HepG2 (cell line): Measurements from ENCODE around the gene TTLL11. TPM values are rescaled to one million over a fixed set of nuclear protein-coding genes. Genes with fewer than 3 reads are reported as not detected.

Source experiments
- DMAP1 ChIP-seq: IDR thresholded peaks from 2 replicates; pipeline ENCODE4 v1.6.1; 2016
- FOSL1 ChIP-seq: sonication (generic); formaldehyde crosslinking; IDR thresholded peaks from 2 replicates; pipeline ENCODE4 v1.9.0; 2021; ENCODE audit warnings: missing genetic modification reagents, borderline replicate concordance
- NFE2 ChIP-seq: sonication (generic); formaldehyde crosslinking; IDR thresholded peaks from 2 replicates; pipeline ENCODE4 v1.4.0; 2020; ENCODE audit warnings: missing genetic modification reagents
- RCOR2 ChIP-seq: IDR thresholded peaks from 2 replicates; pipeline ENCODE4 v1.6.1; 2016; ENCODE audit warnings: missing biosample characterization, missing genetic modification reagents
- SIN3B ChIP-seq: fragments of 150-350 bp; IDR thresholded peaks from 2 replicates; pipeline ENCODE4 v1.6.1; 2014; ENCODE audit warnings: low read length
- TSC22D2 ChIP-seq: sonication (generic); formaldehyde crosslinking; IDR thresholded peaks from 2 replicates; pipeline ENCODE4 v1.5.1; 2020; ENCODE audit warnings: missing genetic modification reagents, mild to moderate bottlenecking, borderline replicate concordance
- ZBTB38 ChIP-seq: sonication (generic); formaldehyde crosslinking; IDR thresholded peaks from 2 replicates; pipeline ENCODE4 v1.5.1; 2020; ENCODE audit warnings: mild to moderate bottlenecking, missing genetic modification reagents
- ZEB1 ChIP-seq: IDR thresholded peaks from 2 replicates; pipeline ENCODE4 v1.6.1; 2012; ENCODE audit warnings: mild to moderate bottlenecking, low read depth, inconsistent platforms; ENCODE audit not compliant: insufficient replicate concordance
- ZFP1 ChIP-seq: IDR thresholded peaks from 2 replicates; pipeline ENCODE4 v1.6.1; 2016
- ZFY ChIP-seq: sonication (generic); formaldehyde crosslinking; IDR thresholded peaks from 2 replicates; pipeline ENCODE4 v1.4.0; 2020; ENCODE audit warnings: missing genetic modification reagents
- ZNF749 ChIP-seq: sonication (generic); formaldehyde crosslinking; IDR thresholded peaks from 2 replicates; pipeline ENCODE4 v1.8.0; 2022; ENCODE audit warnings: mild to moderate bottlenecking, missing genetic modification reagents, moderate library complexity, borderline replicate concordance
- ZNF777 ChIP-seq: sonication (generic); formaldehyde crosslinking; IDR thresholded peaks from 2 replicates; pipeline ENCODE4 v1.4.0; 2020; ENCODE audit warnings: missing genetic modification reagents
- polyA plus RNA-seq, 8 experiments: library from polyadenylated mRNA; depleted of rRNA in 3 of 8; stranded (reverse) in 7 of 8; unstranded in 1 of 8; fragments of >200 nt; fragmentation: Illumina TruSeq in 4 of 8; extraction: Trizol in 4 of 8; gene quantifications; 2 replicates each; pipeline versions ENCODE4 v1.2.1 to v1.2.3, GENCODE V29; 2011 to 2016; ENCODE audit warnings: low read depth in 4 of 8, missing spikeins in 1 of 8, mixed read lengths in 1 of 8; ENCODE audit not compliant: insufficient read depth in 1 of 8
- total RNA-seq, 5 experiments: library from RNA; depleted of rRNA; stranded (reverse); fragments of >200 nt; fragmentation: Illumina TruSeq; extraction: Trizol; gene quantifications; 2 replicates each; pipeline ENCODE4 v1.2.3, GENCODE V29; 2016; ENCODE audit warnings: low read depth in 1 of 5
- TF ChIP-seq, protein P1 (sequence below): sonication (generic); formaldehyde crosslinking; IDR thresholded peaks from 2 replicates; pipeline ENCODE4 v1.5.1; 2020; ENCODE audit warnings: mild to moderate bottlenecking, missing genetic modification reagents, borderline replicate concordance
- TF ChIP-seq, protein P2 (sequence below): sonication (generic); formaldehyde crosslinking; IDR thresholded peaks from 2 replicates; pipeline ENCODE4 v1.8.0; 2022; ENCODE audit warnings: mild to moderate bottlenecking, missing genetic modification reagents; ENCODE audit not compliant: insufficient replicate concordance
- TF ChIP-seq, protein P3 (sequence below): sonication (generic); formaldehyde crosslinking; IDR thresholded peaks from 2 replicates; pipeline ENCODE4 v1.4.0; 2020; ENCODE audit warnings: missing genetic modification reagents
- TF ChIP-seq, protein P4 (sequence below): sonication (generic); formaldehyde crosslinking; IDR thresholded peaks from 2 replicates; pipeline ENCODE4 v1.4.0; 2020; ENCODE audit warnings: missing genetic modification reagents
- TF ChIP-seq, protein P5 (sequence below): sonication (generic); formaldehyde crosslinking; IDR thresholded peaks from 2 replicates; pipeline ENCODE4 v1.5.0; 2020; ENCODE audit warnings: missing genetic modification reagents
- TF ChIP-seq, protein P6 (sequence below): IDR thresholded peaks from 2 replicates; pipeline ENCODE4 v1.6.1; 2016; ENCODE audit warnings: low read depth, borderline replicate concordance

TTLL11 gene
- total and polyA plus RNA-seq, 2 of the 13 experiments (the other 11 are each of a cell fraction or from before 2014, with no cell fraction given) = 4.5 to 5.2 TPM

DNA sequence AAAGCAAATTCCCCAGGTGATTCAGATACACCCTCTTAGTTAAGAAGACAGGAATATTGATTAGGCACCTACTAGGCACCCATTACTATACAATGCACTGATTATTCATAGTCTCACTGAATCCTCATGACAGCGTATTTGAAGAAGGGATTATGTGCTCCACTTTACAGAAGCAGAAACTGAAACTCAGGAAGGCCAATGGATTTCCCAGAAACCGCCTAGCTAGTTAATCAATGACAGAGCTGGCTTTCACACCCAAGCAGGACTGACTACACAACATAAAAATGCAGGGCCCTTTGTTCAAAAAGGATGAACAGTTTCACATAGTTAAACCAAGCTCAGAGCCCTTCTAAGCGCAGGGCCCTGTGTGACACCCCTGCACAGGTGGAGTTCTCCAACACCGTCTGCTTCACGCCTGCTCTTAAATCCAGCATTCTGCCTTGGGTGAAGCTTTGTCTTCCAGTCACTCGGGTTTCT lies 117.3 kb downstream of the TTLL11 start (continued):
- no peak for TF ChIP-seq FOSL1 (CRISPR knock-in tag)
- peak; percentile 34; the same call in 1 of the 2 replicates for TF ChIP-seq RCOR2 (CRISPR knock-in tag)
- no peak for TF ChIP-seq ZBTB38 (CRISPR knock-in tag)
- no peak for TF ChIP-seq NFE2 (CRISPR knock-in tag)
- TF ChIP-seq, protein P1, sequence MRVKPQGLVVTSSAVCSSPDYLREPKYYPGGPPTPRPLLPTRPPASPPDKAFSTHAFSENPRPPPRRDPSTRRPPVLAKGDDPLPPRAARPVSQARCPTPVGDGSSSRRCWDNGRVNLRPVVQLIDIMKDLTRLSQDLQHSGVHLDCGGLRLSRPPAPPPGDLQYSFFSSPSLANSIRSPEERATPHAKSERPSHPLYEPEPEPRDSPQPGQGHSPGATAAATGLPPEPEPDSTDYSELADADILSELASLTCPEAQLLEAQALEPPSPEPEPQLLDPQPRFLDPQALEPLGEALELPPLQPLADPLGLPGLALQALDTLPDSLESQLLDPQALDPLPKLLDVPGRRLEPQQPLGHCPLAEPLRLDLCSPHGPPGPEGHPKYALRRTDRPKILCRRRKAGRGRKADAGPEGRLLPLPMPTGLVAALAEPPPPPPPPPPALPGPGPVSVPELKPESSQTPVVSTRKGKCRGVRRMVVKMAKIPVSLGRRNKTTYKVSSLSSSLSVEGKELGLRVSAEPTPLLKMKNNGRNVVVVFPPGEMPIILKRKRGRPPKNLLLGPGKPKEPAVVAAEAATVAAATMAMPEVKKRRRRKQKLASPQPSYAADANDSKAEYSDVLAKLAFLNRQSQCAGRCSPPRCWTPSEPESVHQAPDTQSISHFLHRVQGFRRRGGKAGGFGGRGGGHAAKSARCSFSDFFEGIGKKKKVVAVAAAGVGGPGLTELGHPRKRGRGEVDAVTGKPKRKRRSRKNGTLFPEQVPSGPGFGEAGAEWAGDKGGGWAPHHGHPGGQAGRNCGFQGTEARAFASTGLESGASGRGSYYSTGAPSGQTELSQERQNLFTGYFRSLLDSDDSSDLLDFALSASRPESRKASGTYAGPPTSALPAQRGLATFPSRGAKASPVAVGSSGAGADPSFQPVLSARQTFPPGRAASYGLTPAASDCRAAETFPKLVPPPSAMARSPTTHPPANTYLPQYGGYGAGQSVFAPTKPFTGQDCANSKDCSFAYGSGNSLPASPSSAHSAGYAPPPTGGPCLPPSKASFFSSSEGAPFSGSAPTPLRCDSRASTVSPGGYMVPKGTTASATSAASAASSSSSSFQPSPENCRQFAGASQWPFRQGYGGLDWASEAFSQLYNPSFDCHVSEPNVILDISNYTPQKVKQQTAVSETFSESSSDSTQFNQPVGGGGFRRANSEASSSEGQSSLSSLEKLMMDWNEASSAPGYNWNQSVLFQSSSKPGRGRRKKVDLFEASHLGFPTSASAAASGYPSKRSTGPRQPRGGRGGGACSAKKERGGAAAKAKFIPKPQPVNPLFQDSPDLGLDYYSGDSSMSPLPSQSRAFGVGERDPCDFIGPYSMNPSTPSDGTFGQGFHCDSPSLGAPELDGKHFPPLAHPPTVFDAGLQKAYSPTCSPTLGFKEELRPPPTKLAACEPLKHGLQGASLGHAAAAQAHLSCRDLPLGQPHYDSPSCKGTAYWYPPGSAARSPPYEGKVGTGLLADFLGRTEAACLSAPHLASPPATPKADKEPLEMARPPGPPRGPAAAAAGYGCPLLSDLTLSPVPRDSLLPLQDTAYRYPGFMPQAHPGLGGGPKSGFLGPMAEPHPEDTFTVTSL = peak; percentile 71; the same call in 1 of the 2 replicates
- TF ChIP-seq ZNF749 (CRISPR knock-in tag) = no peak; the same call in 1 of the 2 replicates
- TF ChIP-seq, protein P2, sequence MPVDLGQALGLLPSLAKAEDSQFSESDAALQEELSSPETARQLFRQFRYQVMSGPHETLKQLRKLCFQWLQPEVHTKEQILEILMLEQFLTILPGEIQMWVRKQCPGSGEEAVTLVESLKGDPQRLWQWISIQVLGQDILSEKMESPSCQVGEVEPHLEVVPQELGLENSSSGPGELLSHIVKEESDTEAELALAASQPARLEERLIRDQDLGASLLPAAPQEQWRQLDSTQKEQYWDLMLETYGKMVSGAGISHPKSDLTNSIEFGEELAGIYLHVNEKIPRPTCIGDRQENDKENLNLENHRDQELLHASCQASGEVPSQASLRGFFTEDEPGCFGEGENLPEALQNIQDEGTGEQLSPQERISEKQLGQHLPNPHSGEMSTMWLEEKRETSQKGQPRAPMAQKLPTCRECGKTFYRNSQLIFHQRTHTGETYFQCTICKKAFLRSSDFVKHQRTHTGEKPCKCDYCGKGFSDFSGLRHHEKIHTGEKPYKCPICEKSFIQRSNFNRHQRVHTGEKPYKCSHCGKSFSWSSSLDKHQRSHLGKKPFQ = no peak
- peak; percentile 84 for TF ChIP-seq ZEB1
- TF ChIP-seq, protein P3, sequence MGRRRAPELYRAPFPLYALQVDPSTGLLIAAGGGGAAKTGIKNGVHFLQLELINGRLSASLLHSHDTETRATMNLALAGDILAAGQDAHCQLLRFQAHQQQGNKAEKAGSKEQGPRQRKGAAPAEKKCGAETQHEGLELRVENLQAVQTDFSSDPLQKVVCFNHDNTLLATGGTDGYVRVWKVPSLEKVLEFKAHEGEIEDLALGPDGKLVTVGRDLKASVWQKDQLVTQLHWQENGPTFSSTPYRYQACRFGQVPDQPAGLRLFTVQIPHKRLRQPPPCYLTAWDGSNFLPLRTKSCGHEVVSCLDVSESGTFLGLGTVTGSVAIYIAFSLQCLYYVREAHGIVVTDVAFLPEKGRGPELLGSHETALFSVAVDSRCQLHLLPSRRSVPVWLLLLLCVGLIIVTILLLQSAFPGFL (CRISPR knock-in tag) = no peak
- TF ChIP-seq ZNF777 (CRISPR knock-in tag) = no peak
- no peak for TF ChIP-seq TSC22D2 (CRISPR knock-in tag)
- TF ChIP-seq, protein P4, sequence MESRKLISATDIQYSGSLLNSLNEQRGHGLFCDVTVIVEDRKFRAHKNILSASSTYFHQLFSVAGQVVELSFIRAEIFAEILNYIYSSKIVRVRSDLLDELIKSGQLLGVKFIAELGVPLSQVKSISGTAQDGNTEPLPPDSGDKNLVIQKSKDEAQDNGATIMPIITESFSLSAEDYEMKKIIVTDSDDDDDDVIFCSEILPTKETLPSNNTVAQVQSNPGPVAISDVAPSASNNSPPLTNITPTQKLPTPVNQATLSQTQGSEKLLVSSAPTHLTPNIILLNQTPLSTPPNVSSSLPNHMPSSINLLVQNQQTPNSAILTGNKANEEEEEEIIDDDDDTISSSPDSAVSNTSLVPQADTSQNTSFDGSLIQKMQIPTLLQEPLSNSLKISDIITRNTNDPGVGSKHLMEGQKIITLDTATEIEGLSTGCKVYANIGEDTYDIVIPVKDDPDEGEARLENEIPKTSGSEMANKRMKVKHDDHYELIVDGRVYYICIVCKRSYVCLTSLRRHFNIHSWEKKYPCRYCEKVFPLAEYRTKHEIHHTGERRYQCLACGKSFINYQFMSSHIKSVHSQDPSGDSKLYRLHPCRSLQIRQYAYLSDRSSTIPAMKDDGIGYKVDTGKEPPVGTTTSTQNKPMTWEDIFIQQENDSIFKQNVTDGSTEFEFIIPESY (CRISPR knock-in tag) = no peak
- TF ChIP-seq SIN3B = no peak
- no peak for TF ChIP-seq DMAP1 (CRISPR knock-in tag)
- TF ChIP-seq, protein P5, sequence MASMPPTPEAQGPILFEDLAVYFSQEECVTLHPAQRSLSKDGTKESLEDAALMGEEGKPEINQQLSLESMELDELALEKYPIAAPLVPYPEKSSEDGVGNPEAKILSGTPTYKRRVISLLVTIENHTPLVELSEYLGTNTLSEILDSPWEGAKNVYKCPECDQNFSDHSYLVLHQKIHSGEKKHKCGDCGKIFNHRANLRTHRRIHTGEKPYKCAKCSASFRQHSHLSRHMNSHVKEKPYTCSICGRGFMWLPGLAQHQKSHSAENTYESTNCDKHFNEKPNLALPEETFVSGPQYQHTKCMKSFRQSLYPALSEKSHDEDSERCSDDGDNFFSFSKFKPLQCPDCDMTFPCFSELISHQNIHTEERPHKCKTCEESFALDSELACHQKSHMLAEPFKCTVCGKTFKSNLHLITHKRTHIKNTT = no peak
- TF ChIP-seq ZFY (CRISPR knock-in tag) = peak; percentile 50
- no peak for TF ChIP-seq ZFP1
- TF ChIP-seq, protein P6, sequence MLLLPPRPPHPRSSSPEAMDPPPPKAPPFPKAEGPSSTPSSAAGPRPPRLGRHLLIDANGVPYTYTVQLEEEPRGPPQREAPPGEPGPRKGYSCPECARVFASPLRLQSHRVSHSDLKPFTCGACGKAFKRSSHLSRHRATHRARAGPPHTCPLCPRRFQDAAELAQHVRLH (CRISPR knock-in tag) = 0 out of 2 replicates have a peak, but pooled peaks have one; percentile 59
